Fibroblast of upper back skin (primary cell): ENCODE measurements around the gene TNK2.
"Not testable (repeated sequence)": the region's sequence is repeated elsewhere in the genome, so short reads cannot be mapped to it uniquely, and the experiment has no call there.

Source experiments
- DNase-seq: peaks from one replicate; pipeline ENCODE4 v3.0.0-alpha.2; 2013

TNK2 gene

GRCh38 chr3:195867631-195868335 is 40.6 kb downstream of the TNK2 start:
- DNase-seq = no peak

- DNase-seq = no peak
Measured at GRCh38 chr3:195866686-195867511, 41.5 kb downstream of the TNK2 start.

- no peak for DNase-seq
Measured at GRCh38 chr3:195865752-195866151, 42.6 kb downstream of the TNK2 start.

GRCh38 chr3:195863121-195864061 is 45.0 kb downstream of the TNK2 start:
- peak; percentile 82 for DNase-seq

GRCh38 chr3:195862318-195862717 is 46.0 kb downstream of the TNK2 start:
- DNase-seq = not testable (repeated sequence)

- DNase-seq = no peak
Measured at GRCh38 chr3:195860456-195860855, 47.9 kb downstream of the TNK2 start.

- DNase-seq = no peak
Measured at GRCh38 chr3:195859846-195860411, 48.4 kb downstream of the TNK2 start.

GRCh38 chr3:195859061-195859845 is 49.1 kb downstream of the TNK2 start:
- peak; percentile 59 for DNase-seq

- DNase-seq = no peak
Measured at GRCh38 chr3:195856410-195857084, 51.8 kb downstream of the TNK2 start.

- no peak for DNase-seq
Measured at GRCh38 chr3:195855471-195856409, 52.6 kb downstream of the TNK2 start.

- no peak for DNase-seq
Measured at GRCh38 chr3:195854628-195855294, 53.6 kb downstream of the TNK2 start.

- DNase-seq = no peak
Measured at GRCh38 chr3:195853996-195854395, 54.4 kb downstream of the TNK2 start.

- DNase-seq = no peak
Measured at GRCh38 chr3:195853036-195853435, 55.3 kb downstream of the TNK2 start.

GRCh38 chr3:195850857-195851543 is 57.4 kb downstream of the TNK2 start:
- DNase-seq = peak; percentile 85

GRCh38 chr3:195849322-195850074 is 58.9 kb downstream of the TNK2 start:
- peak; percentile 27 for DNase-seq

- peak; percentile 17 for DNase-seq
Measured at GRCh38 chr3:195847055-195847950, 61.0 kb downstream of the TNK2 start.

GRCh38 chr3:195845483-195845882 is 62.9 kb downstream of the TNK2 start:
- DNase-seq = no peak
